ENCODE results near the gene FOXO3. TPM values are rescaled to one million over a fixed set of nuclear protein-coding genes. Genes with fewer than 3 reads are reported as not detected.

Gene FOXO3
- total and polyA plus RNA-seq, 2 of the 13 experiments (the other 11 are each of a cell fraction or from before 2014, with no cell fraction given): 16.0 to 22.5 TPM

GRCh38 chr6:108560463-108561308 lies at the start of gene FOXO3 (continued):
- TF ChIP-seq SMYD3 (CRISPR knock-in tag; IDR thresholded peaks at IDR 0.05) (0 out of 2 replicates have a peak, but pooled peaks have one; percentile 20), POLR2AphosphoS5 (IDR thresholded peaks at IDR 0.05; ENCODE audit: low read depth, low read length) (peak; percentile 87), ZNF510 (CRISPR knock-in tag; IDR thresholded peaks at IDR 0.05; ENCODE audit: low read depth) (0 out of 2 replicates have a peak, but pooled peaks have one; percentile 49), MAZ (IDR thresholded peaks at IDR 0.05; ENCODE audit: borderline replicate concordance, low read depth, low read length) (peak; percentile 89), MAZ (CRISPR knock-in tag; IDR thresholded peaks at IDR 0.05; ENCODE audit: low read depth) (no peak), ZNF678 (CRISPR knock-in tag; IDR thresholded peaks at IDR 0.05) (0 out of 2 replicates have a peak, but pooled peaks have one; percentile 36), MXD1 (CRISPR knock-in tag; IDR thresholded peaks at IDR 0.05) (peak; percentile 57; the same call in 1 of the 2 replicates), IRF2 (CRISPR knock-in tag; IDR thresholded peaks at IDR 0.05) (no peak; the same call in 1 of the 2 replicates), UBTF (CRISPR knock-in tag; IDR thresholded peaks at IDR 0.05) (peak; percentile 87), ZNF768 (CRISPR knock-in tag; IDR thresholded peaks at IDR 0.05) (peak; percentile 61; the same call in 1 of the 2 replicates), YEATS4 (CRISPR knock-in tag; IDR thresholded peaks at IDR 0.05; ENCODE audit: borderline replicate concordance) (no peak; the same call in 1 of the 2 replicates), U2AF1 (optimal IDR thresholded peaks at IDR 0.05; ENCODE audit: low read depth, low read length) (peak; percentile 83), ZNF607 (CRISPR knock-in tag; IDR thresholded peaks at IDR 0.05; ENCODE audit: borderline replicate concordance) (0 out of 2 replicates have a peak, but pooled peaks have one; percentile 23), RBFOX2 (IDR thresholded peaks at IDR 0.05; ENCODE audit: low read depth, low read length) (peak; percentile 73), NCOA2 (CRISPR knock-in tag; IDR thresholded peaks at IDR 0.05) (no peak), BCL6 (CRISPR knock-in tag; IDR thresholded peaks at IDR 0.05) (peak; percentile 46), HNRNPLL (IDR thresholded peaks at IDR 0.05; ENCODE audit: low read depth, low read length, poor library complexity, severe bottlenecking) (peak; percentile 89), HCFC1 (IDR thresholded peaks at IDR 0.05; ENCODE audit: low read depth, low read length) (0 out of 2 replicates have a peak, but pooled peaks have one; percentile 13), ZBTB37 (CRISPR knock-in tag; IDR thresholded peaks at IDR 0.05) (no peak), PHF8 (CRISPR knock-in tag; IDR thresholded peaks at IDR 0.05) (peak; percentile 54)
- TF ChIP-seq, protein P1, sequence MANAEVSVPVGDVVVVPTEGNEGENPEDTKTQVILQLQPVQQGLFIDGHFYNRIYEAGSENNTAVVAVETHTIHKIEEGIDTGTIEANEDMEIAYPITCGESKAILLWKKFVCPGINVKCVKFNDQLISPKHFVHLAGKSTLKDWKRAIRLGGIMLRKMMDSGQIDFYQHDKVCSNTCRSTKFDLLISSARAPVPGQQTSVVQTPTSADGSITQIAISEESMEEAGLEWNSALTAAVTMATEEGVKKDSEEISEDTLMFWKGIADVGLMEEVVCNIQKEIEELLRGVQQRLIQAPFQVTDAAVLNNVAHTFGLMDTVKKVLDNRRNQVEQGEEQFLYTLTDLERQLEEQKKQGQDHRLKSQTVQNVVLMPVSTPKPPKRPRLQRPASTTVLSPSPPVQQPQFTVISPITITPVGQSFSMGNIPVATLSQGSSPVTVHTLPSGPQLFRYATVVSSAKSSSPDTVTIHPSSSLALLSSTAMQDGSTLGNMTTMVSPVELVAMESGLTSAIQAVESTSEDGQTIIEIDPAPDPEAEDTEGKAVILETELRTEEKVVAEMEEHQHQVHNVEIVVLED (CRISPR knock-in tag; IDR thresholded peaks at IDR 0.05; ENCODE audit: borderline replicate concordance): 0 out of 2 replicates have a peak, but pooled peaks have one; percentile 46
- TF ChIP-seq, protein P2, sequence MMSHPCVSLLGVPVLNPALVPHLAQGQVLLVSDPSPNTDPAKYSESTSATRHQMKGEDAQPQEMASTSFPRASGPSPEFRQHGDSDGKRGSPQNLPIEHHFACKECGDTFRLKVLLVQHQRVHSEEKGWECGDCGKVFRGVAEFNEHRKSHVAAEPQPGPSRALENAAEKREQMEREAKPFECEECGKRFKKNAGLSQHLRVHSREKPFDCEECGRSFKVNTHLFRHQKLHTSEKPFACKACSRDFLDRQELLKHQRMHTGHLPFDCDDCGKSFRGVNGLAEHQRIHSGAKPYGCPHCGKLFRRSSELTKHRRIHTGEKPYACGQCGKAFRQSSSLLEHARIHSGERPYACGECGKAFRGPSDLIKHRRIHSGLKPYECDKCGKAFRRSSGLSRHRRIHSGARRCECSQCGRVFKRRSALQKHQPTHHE (CRISPR knock-in tag; IDR thresholded peaks at IDR 0.05; ENCODE audit: borderline replicate concordance): peak; percentile 11; the same call in 1 of the 2 replicates
